Breast epithelium (tissue), 4 donors: ENCODE data around the gene GREB1L. TPM values are rescaled to one million over a fixed set of nuclear protein-coding genes. Genes with fewer than 3 reads are reported as not detected.

Experiments
- DNase-seq, 2 donors: peaks; one replicate each; pipeline ENCODE4 v3.0.0-alpha.2; 2019; ENCODE audit warnings: low spot score in 2 of 2
- H3K27ac ChIP-seq, 2 donors: fragments of 200-600 bp; sonication (generic) in 1 of 2; one replicate each; pipeline ENCODE4 v1.5.1; 2016 to 2019; ENCODE audit warnings: mild to moderate bottlenecking in 1 of 2
- H3K27me3 ChIP-seq, 2 donors: fragments of 200-600 bp; sonication (generic) in 1 of 2; one replicate each; pipeline versions ENCODE4 v1.5.1 to v1.6.0; 2017 to 2019; ENCODE audit warnings: control low read depth in 1 of 2, mild to moderate bottlenecking in 1 of 2
- H3K36me3 ChIP-seq: fragments of 200-600 bp; one replicate; pipeline ENCODE4 v1.5.1; 2019
- H3K4me1 ChIP-seq, 2 donors: fragments of 200-600 bp; sonication (generic); one replicate each; pipeline ENCODE4 v1.5.1; 2016 to 2019; ENCODE audit warnings: control low read depth in 1 of 2
- H3K4me3 ChIP-seq, 3 donors: fragments of 200-600 bp; sonication (generic); 1 replicate in 2 of 3; 2 replicates in 1 of 3; pipeline ENCODE4 v1.5.1; 2016 to 2019; ENCODE audit warnings: mild to moderate bottlenecking in 3 of 3, moderate library complexity in 2 of 3
- H3K9me3 ChIP-seq, 2 donors: fragments of 200-600 bp; sonication (generic) in 1 of 2; one replicate each; pipeline ENCODE4 v1.5.1; 2016 to 2019; ENCODE audit warnings: control low read depth in 1 of 2
- CTCF ChIP-seq, 3 donors: fragments of 450-650 bp; IDR thresholded peaks; one replicate each; pipeline ENCODE4 v1.5.1; 2016 to 2017; ENCODE audit warnings: antibody characterized with exemption in 3 of 3, mild to moderate bottlenecking in 3 of 3, moderate library complexity in 3 of 3
- POLR2A ChIP-seq: fragments of 450-650 bp; IDR thresholded peaks from one replicate; pipeline ENCODE4 v1.6.1; 2016; ENCODE audit warnings: antibody characterized with exemption, mild to moderate bottlenecking, moderate library complexity
- POLR2AphosphoS5 ChIP-seq, 3 donors: sonication (generic); formaldehyde crosslinking; IDR thresholded peaks; one replicate each; pipeline ENCODE4 v1.6.1; 2017; ENCODE audit warnings: antibody characterized with exemption in 3 of 3
- intact Hi-C: fragments of 100-400 bp; cut with DNase I; formaldehyde crosslinking; loops from one replicate; pipeline ENCODE4 v1.15.1; 2023; ENCODE audit warnings: low total_unique reads
- total RNA-seq, 3 donors: library from RNA; depleted of rRNA; stranded (reverse); fragments of >200 nt; gene quantifications; one replicate each; pipeline ENCODE4 v1.1.0, GENCODE V29; 2016

The GREB1L gene
- total RNA-seq, 3 donors from 2014 or later, result 6.6 to 75.7 (median 8.9) TPM

DNA sequence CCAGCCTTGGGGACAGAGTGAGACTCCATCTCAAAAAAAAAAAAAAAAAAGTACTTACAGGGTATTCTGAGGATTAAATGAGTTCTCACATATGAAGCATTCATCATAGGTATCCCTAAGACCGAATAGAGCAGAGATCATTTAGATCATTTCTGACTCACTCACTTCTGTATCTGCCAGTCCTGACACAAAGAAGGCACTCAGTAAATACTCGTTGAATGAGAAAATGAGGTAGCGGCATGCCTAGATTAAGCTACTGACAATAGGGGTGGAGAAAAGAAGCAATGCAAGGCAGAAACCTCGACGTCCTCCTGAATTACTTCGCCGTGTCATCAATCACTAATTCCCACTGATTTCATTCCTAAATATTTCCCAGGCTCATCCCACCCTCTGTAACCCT lies 103.8 kb downstream of the GREB1L start:
- no peaks in the 10 kb centered on the region for H3K9me3 ChIP-seq
- H3K27me3 ChIP-seq, result no peaks in the 10 kb centered on the region
- DNase-seq, result no peak
- H3K36me3 ChIP-seq, result no peaks in the 10 kb centered on the region
- intact Hi-C loops, result no loop called here
- H3K4me3 ChIP-seq, result no peak overlapping the region
- H3K27ac ChIP-seq, result no peak overlapping the region
- TF ChIP-seq CTCF (IDR thresholded peaks at IDR 0.05) (no peak), POLR2AphosphoS5 (IDR thresholded peaks at IDR 0.05) (no peak), POLR2A (no peak)
- H3K4me1 ChIP-seq, result no peaks in the 10 kb centered on the region

DNA sequence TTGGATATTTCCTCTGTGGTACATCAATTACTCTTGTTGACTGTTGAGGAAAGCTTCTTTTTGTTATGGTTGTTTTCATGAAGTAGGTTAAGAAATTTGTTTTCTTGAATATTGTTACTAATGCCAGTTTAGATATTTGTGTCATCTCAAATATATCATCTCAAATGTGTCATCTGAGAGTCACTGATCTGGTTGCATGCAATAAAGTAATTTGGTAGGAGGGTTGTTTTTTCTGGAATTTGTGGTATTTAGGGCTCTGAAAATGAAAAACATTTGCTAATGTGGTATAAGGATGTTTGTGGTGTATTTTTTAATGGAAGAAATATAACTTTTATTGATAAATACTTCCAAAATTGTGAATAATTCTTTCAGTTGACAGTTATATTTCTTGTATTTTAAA lies 117.7 kb downstream of the GREB1L start:
- intact Hi-C loops, result no loop called here
- no peak for TF ChIP-seq POLR2A
- no peak for TF ChIP-seq POLR2AphosphoS5 (IDR thresholded peaks at IDR 0.05)
- TF ChIP-seq CTCF (IDR thresholded peaks at IDR 0.05), result no peak
- H3K4me3 ChIP-seq, result no peak overlapping the region

GRCh38 chr18:21361307-21361880 lies 119.4 kb downstream of the GREB1L start:
- no peak overlapping the region for H3K4me3 ChIP-seq
- no peak for TF ChIP-seq POLR2A
- no peak for TF ChIP-seq CTCF (IDR thresholded peaks at IDR 0.05)
- no peak for TF ChIP-seq POLR2AphosphoS5 (IDR thresholded peaks at IDR 0.05)

More for the DNA sequence above, 117.7 kb downstream of the GREB1L start:
- Histone ChIP-seq H3K9me3 (no peaks in the 10 kb centered on the region), H3K27me3 (no peaks in the 10 kb centered on the region), H3K36me3 (no peaks in the 10 kb centered on the region), H3K27ac (no peak overlapping the region), H3K4me1 (no peaks in the 10 kb centered on the region)
- no peak for DNase-seq

DNA sequence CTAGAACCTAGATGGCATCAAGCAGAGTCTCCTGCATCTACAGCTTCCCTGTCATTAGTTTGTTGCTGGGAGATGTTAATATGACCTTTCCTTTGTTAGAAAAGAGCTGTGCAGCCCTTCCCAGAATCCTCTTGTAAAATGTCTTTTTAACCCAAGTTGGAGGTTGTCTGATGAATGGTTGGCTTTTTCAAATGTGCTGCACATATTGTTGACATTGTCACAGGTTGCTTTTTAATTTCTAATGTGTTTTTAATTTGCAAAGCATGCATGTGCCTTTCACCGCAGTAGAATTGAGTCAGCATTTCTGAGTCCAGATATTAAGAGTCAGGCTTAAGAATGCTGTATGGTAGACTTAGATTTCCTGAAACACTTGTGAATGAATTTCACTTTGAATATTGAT lies 120.8 kb downstream of the GREB1L start:
- H3K27me3 ChIP-seq, result no peaks in the 10 kb centered on the region
- intact Hi-C loops, result no loop called here
- H3K9me3 ChIP-seq, result no peaks in the 10 kb centered on the region
- no peak overlapping the region for H3K4me3 ChIP-seq
- TF ChIP-seq CTCF (IDR thresholded peaks at IDR 0.05) (no peak), POLR2A (no peak), POLR2AphosphoS5 (IDR thresholded peaks at IDR 0.05) (no peak)
- no peak for DNase-seq
- no peaks in the 10 kb centered on the region for H3K4me1 ChIP-seq
- H3K27ac ChIP-seq, result no peak overlapping the region
- no peaks in the 10 kb centered on the region for H3K36me3 ChIP-seq

More at GRCh38 chr18:21361307-21361880, 119.4 kb downstream of the GREB1L start:
- Histone ChIP-seq H3K27ac (no peak overlapping the region), H3K4me1 (no peaks in the 10 kb centered on the region), H3K27me3 (no peaks in the 10 kb centered on the region), H3K36me3 (no peaks in the 10 kb centered on the region), H3K9me3 (no peaks in the 10 kb centered on the region)
- DNase-seq, result no peak
- intact Hi-C loops, result no loop called here

- Histone ChIP-seq H3K4me3 (no peak overlapping the region), H3K9me3 (no peaks in the 10 kb centered on the region), H3K36me3 (no peaks in the 10 kb centered on the region), H3K4me1 (no peaks in the 10 kb centered on the region), H3K27ac (no peak overlapping the region), H3K27me3 (no peaks in the 10 kb centered on the region)
- intact Hi-C loops, result no loop called here
- no peak for TF ChIP-seq CTCF (IDR thresholded peaks at IDR 0.05)
- no peak for TF ChIP-seq POLR2AphosphoS5 (IDR thresholded peaks at IDR 0.05)
- no peak for TF ChIP-seq POLR2A
- DNase-seq, result no peak
Measured at GRCh38 chr18:21363348-21363747, 121.3 kb downstream of the GREB1L start.
